T-helper 2 cell treated with Interferon-gamma antibody and Interleukin-4, amounts not matched to agents 5 μg/mL and 100 μg/mL, for 36 hours (primary cell): Measurements from ENCODE around the gene METTL24.
A peak's percentile ranks its signal among the peaks of the same experiment; 100 is the strongest.
"Not testable (repeated sequence)": the region's sequence is repeated elsewhere in the genome, so short reads cannot be mapped to it uniquely, and the experiment has no call there.

Experiments
- DNase-seq: peaks from one replicate; pipeline ENCODE4 v3.0.0; 2021; ENCODE audit warnings: low spot score
- H3K27ac Mint-ChIP-seq: one replicate; pipeline ENCODE4 v1.8.0; 2021; ENCODE audit warnings: mild to moderate bottlenecking, mixed read lengths
- H3K27me3 Mint-ChIP-seq: one replicate; pipeline ENCODE4 v1.8.0; 2021; ENCODE audit warnings: low read depth, mixed read lengths
- H3K36me3 Mint-ChIP-seq: one replicate; pipeline ENCODE4 v1.8.0; 2021; ENCODE audit warnings: low read depth, mixed read lengths
- H3K4me1 Mint-ChIP-seq: one replicate; pipeline ENCODE4 v1.8.0; 2021; ENCODE audit warnings: low read depth, mixed read lengths
- H3K4me3 Mint-ChIP-seq: one replicate; pipeline ENCODE4 v1.8.0; 2022; ENCODE audit warnings: mild to moderate bottlenecking, moderate library complexity, mixed read lengths
- H3K9me3 Mint-ChIP-seq: one replicate; pipeline ENCODE4 v1.8.0; 2021; ENCODE audit warnings: mixed read lengths

Gene METTL24

DNA sequence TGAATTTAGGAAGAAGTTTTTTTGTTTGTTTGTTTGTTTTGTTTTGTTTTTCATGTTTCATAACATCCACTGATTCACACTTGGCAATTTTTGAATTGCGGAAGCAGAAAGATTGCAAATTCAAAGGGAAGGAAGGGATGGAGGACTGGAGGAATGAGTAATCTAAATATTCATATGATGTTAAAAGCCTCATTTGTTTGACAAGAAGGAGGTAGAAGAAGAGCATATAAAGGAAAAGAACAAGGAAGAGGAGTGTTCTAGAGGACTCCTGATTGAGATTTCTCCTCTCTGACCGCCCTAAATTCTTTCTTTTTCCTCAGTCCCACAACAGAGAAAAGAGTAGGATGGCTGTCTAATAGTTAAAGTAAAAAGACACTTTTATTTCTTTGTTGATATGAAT, 88.5 kb downstream of the METTL24 start:
- DNase-seq, result no peak
- Mint-ChIP-seq H3K27ac (no peak overlapping the region), H3K36me3 (no peaks in the 10 kb centered on the region)

GRCh38 chr6:110266996-110267395, 91.2 kb downstream of the METTL24 start:
- no peak for DNase-seq
- H3K27me3 Mint-ChIP-seq, result no peaks in the 10 kb centered on the region
- no peaks in the 10 kb centered on the region for H3K9me3 Mint-ChIP-seq
- H3K27ac Mint-ChIP-seq, result no peak overlapping the region
- no peaks in the 10 kb centered on the region for H3K36me3 Mint-ChIP-seq
- no peaks in the 10 kb centered on the region for H3K4me1 Mint-ChIP-seq
- H3K4me3 Mint-ChIP-seq, result no peak overlapping the region

More for the DNA sequence above, 88.5 kb downstream of the METTL24 start:
- H3K27me3 Mint-ChIP-seq, result no peaks in the 10 kb centered on the region
- H3K4me3 Mint-ChIP-seq, result no peak overlapping the region
- H3K9me3 Mint-ChIP-seq, result no peaks in the 10 kb centered on the region
- H3K4me1 Mint-ChIP-seq, result no peaks in the 10 kb centered on the region

- DNase-seq, result no peak
- no peaks in the 10 kb centered on the region for H3K27me3 Mint-ChIP-seq
- H3K36me3 Mint-ChIP-seq, result no peaks in the 10 kb centered on the region
- H3K27ac Mint-ChIP-seq, result no peak overlapping the region
- H3K9me3 Mint-ChIP-seq, result no peaks in the 10 kb centered on the region
- H3K4me1 Mint-ChIP-seq, result no peaks in the 10 kb centered on the region
- H3K4me3 Mint-ChIP-seq, result no peak overlapping the region
These were observed 92.9 kb downstream of the METTL24 start for GRCh38 chr6:110265273-110265672.

DNA sequence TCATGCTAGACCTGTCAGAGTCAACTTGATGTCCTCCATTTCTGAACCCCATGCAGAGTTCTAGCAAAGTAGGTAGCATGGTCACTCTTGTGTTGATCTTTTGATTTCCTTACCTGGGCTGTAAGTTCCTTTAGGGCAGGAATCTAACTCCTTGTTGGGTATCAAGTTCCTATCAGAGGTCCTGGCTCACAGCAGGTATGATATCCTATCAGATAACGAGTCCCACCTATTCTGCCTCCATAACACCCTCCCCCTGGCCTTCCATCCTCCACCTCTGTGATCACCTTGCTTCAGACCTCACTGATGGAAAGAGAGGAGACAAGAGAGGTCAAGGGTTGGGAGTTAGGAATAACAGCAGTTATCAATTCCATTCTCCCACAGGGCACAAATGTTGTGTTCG, 101.8 kb downstream of the METTL24 start:
- Mint-ChIP-seq H3K9me3 (no peaks in the 10 kb centered on the region), H3K27ac (no peak overlapping the region), H3K36me3 (no peaks in the 10 kb centered on the region), H3K27me3 (no peaks in the 10 kb centered on the region), H3K4me1 (no peaks in the 10 kb centered on the region), H3K4me3 (no peak overlapping the region)
- DNase-seq, result no peak

DNA sequence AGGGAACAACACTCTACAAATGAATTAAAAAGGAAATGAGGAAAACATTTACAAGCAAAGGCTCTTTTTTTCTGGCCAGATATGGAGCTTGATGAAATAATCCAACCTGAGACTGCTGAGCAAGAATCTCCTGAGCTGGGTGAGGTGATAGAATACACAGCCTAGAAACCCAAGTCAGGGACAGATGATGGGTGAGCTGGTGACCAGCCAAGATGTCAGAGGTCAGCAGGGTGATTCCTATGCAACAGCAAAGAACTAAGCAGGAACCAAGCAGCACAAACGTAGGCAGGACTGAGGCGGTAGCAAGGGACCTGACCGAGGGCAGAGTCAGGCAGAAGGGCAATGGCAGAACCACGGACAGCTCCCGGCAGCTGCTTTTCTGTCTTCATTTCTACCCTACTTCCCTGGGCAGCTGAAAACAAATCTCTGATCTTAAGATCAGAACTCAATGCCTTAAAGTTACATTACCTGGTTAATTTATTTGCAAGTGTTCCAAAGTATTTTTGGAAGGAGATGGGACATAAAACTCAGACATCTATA, 102.9 kb downstream of the METTL24 start:
- no peak overlapping the region for H3K27ac Mint-ChIP-seq

DNA sequence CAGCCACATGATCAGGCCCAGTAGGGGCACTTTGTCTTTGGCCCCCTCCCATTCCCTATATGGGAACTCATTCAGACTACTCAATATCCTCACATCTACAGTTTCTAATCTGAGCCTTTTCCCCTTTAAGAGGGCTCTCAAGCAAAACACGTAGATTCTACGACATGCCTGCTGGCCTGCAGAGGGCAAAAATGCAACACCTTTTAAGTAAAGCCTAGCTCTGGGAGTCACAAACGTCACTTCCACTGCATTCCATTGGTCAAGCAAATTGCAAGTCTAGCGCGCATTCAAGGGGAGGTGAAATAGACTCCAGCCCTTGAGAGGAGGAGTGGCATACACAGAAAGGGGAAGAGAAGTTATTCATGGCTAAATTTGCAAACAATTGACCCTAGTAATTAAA, 107.3 kb downstream of the METTL24 start:
- H3K4me3 Mint-ChIP-seq, result no peak overlapping the region
- H3K27me3 Mint-ChIP-seq, result no peaks in the 10 kb centered on the region
- H3K4me1 Mint-ChIP-seq, result no peaks in the 10 kb centered on the region
- H3K9me3 Mint-ChIP-seq, result no peaks in the 10 kb centered on the region
- no peak for DNase-seq
- H3K27ac Mint-ChIP-seq, result no peak overlapping the region
- no peaks in the 10 kb centered on the region for H3K36me3 Mint-ChIP-seq

More for the DNA sequence above, 102.9 kb downstream of the METTL24 start:
- no peaks in the 10 kb centered on the region for H3K9me3 Mint-ChIP-seq
- H3K27me3 Mint-ChIP-seq, result no peaks in the 10 kb centered on the region
- no peak overlapping the region for H3K4me3 Mint-ChIP-seq
- H3K4me1 Mint-ChIP-seq, result no peaks in the 10 kb centered on the region
- no peaks in the 10 kb centered on the region for H3K36me3 Mint-ChIP-seq
- DNase-seq, result no peak

GRCh38 chr6:110250058-110250457, 108.1 kb downstream of the METTL24 start:
- H3K4me3 Mint-ChIP-seq, result no peak overlapping the region
- DNase-seq, result no peak
- H3K36me3 Mint-ChIP-seq, result no peaks in the 10 kb centered on the region
- H3K9me3 Mint-ChIP-seq, result no peaks in the 10 kb centered on the region
- no peaks in the 10 kb centered on the region for H3K4me1 Mint-ChIP-seq
- H3K27ac Mint-ChIP-seq, result no peak overlapping the region
- no peaks in the 10 kb centered on the region for H3K27me3 Mint-ChIP-seq

DNA sequence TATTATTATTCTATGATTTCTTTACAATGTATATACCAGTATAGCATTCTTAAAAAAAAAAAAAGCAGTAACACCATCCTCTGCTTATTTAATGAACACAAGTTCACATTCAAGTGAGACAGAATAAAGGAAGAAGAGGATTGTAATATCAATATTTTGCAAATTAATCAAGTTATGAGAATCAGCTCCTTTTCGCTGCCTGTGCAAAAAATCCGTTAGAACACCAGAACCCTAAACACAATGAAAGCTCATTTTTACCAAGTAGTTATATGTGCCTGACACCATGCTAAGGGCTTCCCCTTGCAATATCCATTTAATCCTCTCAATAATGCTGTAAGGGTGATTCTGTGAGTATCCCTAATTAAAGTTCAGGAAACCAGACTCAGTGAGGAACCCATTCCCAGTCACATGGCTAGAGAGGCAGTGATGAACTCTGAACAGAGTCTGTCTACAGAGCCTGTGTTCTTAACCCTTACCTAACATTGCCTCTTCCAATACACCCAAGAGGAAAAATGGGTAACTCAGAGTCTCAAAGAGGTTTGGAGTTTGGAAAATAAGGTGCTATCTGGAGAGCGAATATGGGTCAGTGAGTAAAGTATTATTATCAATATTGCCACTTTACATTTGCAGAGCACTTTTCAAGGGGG, 111.1 kb downstream of the METTL24 start:
- Mint-ChIP-seq H3K27ac (no peak overlapping the region), H3K36me3 (peaks cover 1% of the 10 kb centered on the region), H3K4me1 (no peaks in the 10 kb centered on the region), H3K27me3 (no peaks in the 10 kb centered on the region), H3K9me3 (no peaks in the 10 kb centered on the region), H3K4me3 (no peak overlapping the region)
- DNase-seq, result no peak

DNA sequence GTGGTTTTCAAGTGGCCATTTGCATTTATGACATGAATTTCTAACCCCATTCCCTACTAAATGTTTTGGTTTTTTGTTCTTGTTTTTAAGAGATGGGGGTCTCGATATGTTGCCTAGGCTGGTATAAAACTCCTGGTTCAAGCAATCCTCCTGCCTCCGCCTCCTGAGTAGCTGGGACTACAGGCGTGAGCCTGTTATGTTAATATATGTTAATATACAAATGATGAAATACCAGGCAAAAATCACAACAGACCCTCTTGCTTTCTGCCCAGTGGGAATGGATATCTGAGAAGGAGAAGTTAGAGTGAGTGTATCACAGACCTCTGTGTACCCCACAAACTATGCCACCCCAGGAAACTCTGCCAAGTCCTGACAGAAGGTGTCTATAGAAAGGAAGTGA, 111.8 kb downstream of the METTL24 start:
- no peak for DNase-seq
- Mint-ChIP-seq H3K27me3 (no peaks in the 10 kb centered on the region), H3K36me3 (peaks cover 1% of the 10 kb centered on the region), H3K27ac (no peak overlapping the region), H3K9me3 (no peaks in the 10 kb centered on the region), H3K4me3 (no peak overlapping the region), H3K4me1 (no peaks in the 10 kb centered on the region)

- H3K9me3 Mint-ChIP-seq, result not testable (repeated sequence)
These were observed 113.5 kb downstream of the METTL24 start for GRCh38 chr6:110244621-110245020.

DNA sequence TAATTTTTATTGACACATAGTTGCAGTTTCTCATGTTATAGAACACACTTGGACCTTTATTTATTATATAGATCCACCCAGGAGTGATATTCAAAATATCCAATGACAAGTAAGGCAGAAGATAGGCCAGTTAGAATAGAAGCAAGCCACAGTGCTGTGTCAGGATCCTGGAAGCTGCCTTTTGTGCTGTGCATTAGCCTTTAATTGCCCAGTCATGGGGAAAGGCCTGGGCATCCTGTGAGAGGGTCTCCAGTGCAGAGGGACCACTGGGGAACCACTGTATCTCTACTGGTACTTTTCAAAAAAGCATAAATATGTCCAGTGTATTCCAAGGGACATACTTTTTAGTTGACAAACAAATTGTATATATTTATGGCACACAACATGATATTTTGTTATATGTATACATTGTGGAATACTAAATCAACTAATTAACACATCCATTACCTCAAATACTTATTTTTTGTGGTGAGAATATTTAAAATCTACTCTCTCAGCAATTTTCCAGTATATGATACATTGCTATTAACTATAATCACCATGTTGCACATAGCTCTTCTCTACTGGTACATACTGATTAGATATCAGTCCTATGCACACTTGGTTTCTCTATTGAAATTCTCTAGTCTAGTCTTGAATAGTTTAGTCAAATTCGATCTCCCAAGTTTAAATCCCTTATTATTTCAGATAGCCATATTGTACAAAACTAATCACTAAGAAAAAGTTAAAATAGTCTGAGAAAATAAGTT, 118.4 kb downstream of the METTL24 start:
- Mint-ChIP-seq H3K27ac (no peak overlapping the region), H3K9me3 (no peaks in the 10 kb centered on the region), H3K27me3 (no peaks in the 10 kb centered on the region), H3K4me3 (no peak overlapping the region), H3K4me1 (no peaks in the 10 kb centered on the region), H3K36me3 (peaks cover 12% of the 10 kb centered on the region)
- no peak for DNase-seq

More at GRCh38 chr6:110244621-110245020, 113.5 kb downstream of the METTL24 start:
- not testable (repeated sequence) for H3K27ac Mint-ChIP-seq, H3K27me3 Mint-ChIP-seq, DNase-seq, H3K4me3 Mint-ChIP-seq, H3K4me1 Mint-ChIP-seq, H3K36me3 Mint-ChIP-seq

GRCh38 chr6:110236007-110236406, 122.1 kb downstream of the METTL24 start:
- not testable (repeated sequence) for H3K27ac Mint-ChIP-seq, H3K27me3 Mint-ChIP-seq, H3K4me1 Mint-ChIP-seq, H3K9me3 Mint-ChIP-seq, DNase-seq, H3K4me3 Mint-ChIP-seq
- H3K36me3 Mint-ChIP-seq, result peaks cover 12% of the 10 kb centered on the region

DNA sequence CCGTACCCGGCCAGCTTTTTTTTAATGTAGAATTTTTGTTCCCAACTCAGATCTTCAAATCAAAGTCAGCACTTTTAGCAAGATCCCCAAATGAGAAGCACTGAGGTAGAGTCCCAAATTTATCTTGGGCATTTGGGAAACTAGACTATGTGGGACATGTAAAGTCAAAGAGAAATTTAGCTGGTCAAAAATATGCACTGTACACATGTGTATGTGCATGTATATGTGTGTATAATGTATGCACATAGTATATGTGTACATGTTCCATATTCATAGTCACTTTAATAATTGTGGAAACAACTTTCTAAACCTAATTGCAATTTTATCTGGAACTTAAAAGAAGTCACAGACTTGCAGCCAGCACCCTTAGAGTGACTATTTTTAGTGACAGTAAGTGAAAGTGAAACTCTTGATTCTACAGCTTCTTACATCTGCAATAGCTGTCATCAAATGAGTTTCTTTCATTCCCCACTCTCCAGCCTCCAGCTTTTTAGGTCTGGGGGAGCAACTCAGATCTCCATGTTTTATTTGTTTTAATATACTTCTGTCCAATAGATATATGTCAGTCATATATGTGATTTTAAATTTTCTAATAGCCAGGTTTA, 124.3 kb downstream of the METTL24 start:
- Mint-ChIP-seq H3K9me3 (no peaks in the 10 kb centered on the region), H3K27me3 (no peaks in the 10 kb centered on the region), H3K4me1 (peaks cover 9% of the 10 kb centered on the region), H3K27ac (peak overlapping the region; percentile 57), H3K4me3 (peak overlapping the region; percentile 29), H3K36me3 (peaks cover 19% of the 10 kb centered on the region)
- DNase-seq, result no peak

GRCh38 chr6:110232450-110232849, 125.7 kb downstream of the METTL24 start:
- no peaks in the 10 kb centered on the region for H3K9me3 Mint-ChIP-seq
- H3K27ac Mint-ChIP-seq, result no peak overlapping the region
- H3K4me1 Mint-ChIP-seq, result peaks cover 9% of the 10 kb centered on the region
- no peak overlapping the region for H3K4me3 Mint-ChIP-seq
- peaks cover 19% of the 10 kb centered on the region for H3K36me3 Mint-ChIP-seq
- H3K27me3 Mint-ChIP-seq, result no peaks in the 10 kb centered on the region
- no peak for DNase-seq
